OCI-LY1 (cell line): Measurements from ENCODE around the gene AKAP11.

ENCODE experiments used
- H2AFZ ChIP-seq: fragments of 200-600 bp; sonication (generic), shearing (Covaris generic); 2 replicates; pipeline ENCODE4 v1.6.0; 2014; ENCODE audit warnings: antibody characterized with exemption, mild to moderate bottlenecking, low read length
- H3F3A ChIP-seq: fragments of 200-600 bp; sonication (generic), shearing (Covaris generic); 2 replicates; pipeline ENCODE4 v1.6.0; 2014; ENCODE audit warnings: mild to moderate bottlenecking, antibody characterized with exemption, low read length, moderate library complexity; ENCODE audit not compliant: insufficient read depth
- H3K27ac ChIP-seq: fragments of 200-600 bp; sonication (generic); 2 replicates; pipeline ENCODE4 v1.5.1; 2014; ENCODE audit warnings: low read length, mixed run types, mild to moderate bottlenecking, low read depth; ENCODE audit not compliant: poor library complexity, severe bottlenecking
- H3K27me3 ChIP-seq: fragments of 200-600 bp; sonication (generic); 2 replicates; pipeline ENCODE4 v1.6.0; 2014; ENCODE audit warnings: antibody characterized with exemption, mild to moderate bottlenecking, low read length, moderate library complexity; ENCODE audit not compliant: insufficient read depth
- H3K36me3 ChIP-seq: fragments of 200-600 bp; sonication (generic); 2 replicates; pipeline ENCODE4 v1.6.1; 2014; ENCODE audit warnings: mild to moderate bottlenecking, antibody characterized with exemption, low read length, moderate library complexity, mixed read lengths; ENCODE audit not compliant: insufficient read depth
- H3K4me1 ChIP-seq: fragments of 200-600 bp; sonication (generic); 2 replicates; pipeline ENCODE4 v1.5.1; 2014; ENCODE audit warnings: mild to moderate bottlenecking, low read length, moderate library complexity; ENCODE audit not compliant: insufficient read depth, severe bottlenecking
- H3K4me2 ChIP-seq: fragments of 200-600 bp; sonication (generic), shearing (Covaris generic); 2 replicates; pipeline ENCODE4 v1.6.1; 2014; ENCODE audit warnings: low read length
- H3K4me3 ChIP-seq: fragments of 200-600 bp; sonication (generic); 2 replicates; pipeline ENCODE4 v1.5.1; 2014; ENCODE audit warnings: low read length, low read depth, mild to moderate bottlenecking, mixed read lengths; ENCODE audit not compliant: poor library complexity, severe bottlenecking
- H3K79me2 ChIP-seq: fragments of 200-600 bp; shearing (Covaris generic); 2 replicates; pipeline ENCODE4 v1.6.1; 2016; ENCODE audit warnings: mixed run types, low read length, mixed read lengths; ENCODE audit not compliant: insufficient read depth
- H3K9ac ChIP-seq: fragments of 200-600 bp; sonication (generic), shearing (Covaris generic); 2 replicates; pipeline ENCODE4 v1.6.1; 2014; ENCODE audit warnings: mild to moderate bottlenecking, low read length, mixed read lengths
- H3K9me2 ChIP-seq: fragments of 200-600 bp; sonication (generic), shearing (Covaris generic); 2 replicates; pipeline ENCODE4 v1.6.1; 2014; ENCODE audit warnings: low read depth, mild to moderate bottlenecking, low read length, mixed read lengths
- H3K9me3 ChIP-seq: fragments of 200-600 bp; shearing (Covaris generic); 2 replicates; pipeline ENCODE4 v1.6.1; 2014; ENCODE audit warnings: low read length, mixed read lengths
- H4K20me1 ChIP-seq: fragments of 200-600 bp; sonication (generic), shearing (Covaris generic); 2 replicates; pipeline ENCODE4 v1.6.0; 2016; ENCODE audit warnings: mild to moderate bottlenecking, low read length; ENCODE audit not compliant: insufficient read depth
- CTCF ChIP-seq: fragments of 200-600 bp; sonication (generic), shearing (Covaris generic); IDR thresholded peaks from 2 replicates; pipeline ENCODE4 v1.5.1; 2017; ENCODE audit warnings: mild to moderate bottlenecking, antibody characterized with exemption, low read length, moderate library complexity, mixed read lengths
- EZH2 ChIP-seq: fragments of 200-600 bp; sonication (generic), shearing (Covaris generic); IDR thresholded peaks from 2 replicates; pipeline ENCODE4 v1.8.0; 2017; ENCODE audit warnings: borderline replicate concordance, mixed run types, mild to moderate bottlenecking, antibody characterized with exemption, low read length, moderate library complexity, mixed read lengths

Gene AKAP11

GRCh38 chr13:42258747-42259146 lies 13.2 kb upstream of the AKAP11 start:
- H3K27ac ChIP-seq: no peak overlapping the region
- H3K9ac ChIP-seq: no peak overlapping the region
- H3K4me1 ChIP-seq: no peaks in the 10 kb centered on the region
- no peaks in the 10 kb centered on the region for H3K36me3 ChIP-seq
- no peaks in the 10 kb centered on the region for H3K27me3 ChIP-seq
- H3K9me2 ChIP-seq: no peaks in the 10 kb centered on the region
- H2AFZ ChIP-seq: no peak overlapping the region
- H4K20me1 ChIP-seq: no peaks in the 10 kb centered on the region
- no peaks in the 10 kb centered on the region for H3F3A ChIP-seq
- H3K4me2 ChIP-seq: no peak overlapping the region
- H3K9me3 ChIP-seq: 0 out of 2 replicates have a peak, but pooled peaks cover 2% of the 10 kb centered on the region
- no peak overlapping the region for H3K4me3 ChIP-seq
- no peak for TF ChIP-seq CTCF
- no peak for TF ChIP-seq EZH2
- H3K79me2 ChIP-seq: no peaks in the 10 kb centered on the region

- Histone ChIP-seq H3K36me3 (no peaks in the 10 kb centered on the region), H3K79me2 (no peaks in the 10 kb centered on the region), H3K4me2 (no peak overlapping the region), H3K27ac (no peak overlapping the region), H3K27me3 (no peaks in the 10 kb centered on the region), H3K4me3 (no peak overlapping the region), H3K9me2 (no peaks in the 10 kb centered on the region), H3K9ac (no peak overlapping the region), H3K4me1 (no peaks in the 10 kb centered on the region), H2AFZ (no peak overlapping the region), H3K9me3 (0 out of 2 replicates have a peak, but pooled peaks cover 2% of the 10 kb centered on the region), H4K20me1 (no peaks in the 10 kb centered on the region), H3F3A (no peaks in the 10 kb centered on the region)
- no peak for TF ChIP-seq EZH2
- TF ChIP-seq CTCF: no peak
Measured at GRCh38 chr13:42259515-42259914, 12.4 kb upstream of the AKAP11 start.

- Histone ChIP-seq H3K9me3 (0 out of 2 replicates have a peak, but pooled peaks cover 2% of the 10 kb centered on the region), H3K27me3 (no peaks in the 10 kb centered on the region), H3K9me2 (no peaks in the 10 kb centered on the region), H2AFZ (no peak overlapping the region), H3K79me2 (no peaks in the 10 kb centered on the region), H3K4me3 (no peak overlapping the region), H4K20me1 (no peaks in the 10 kb centered on the region), H3K9ac (no peak overlapping the region), H3K27ac (no peak overlapping the region), H3K4me1 (no peaks in the 10 kb centered on the region), H3K4me2 (no peak overlapping the region), H3K36me3 (no peaks in the 10 kb centered on the region), H3F3A (no peaks in the 10 kb centered on the region)
- TF ChIP-seq EZH2 (no peak), CTCF (no peak)
Measured at GRCh38 chr13:42260903-42261654, 10.9 kb upstream of the AKAP11 start.
